ENCODE data around the gene LYSMD3.

- TF ChIP-seq CTCF (IDR thresholded peaks at IDR 0.05; ENCODE audit: low read depth, low read length, poor library complexity, severe bottlenecking): no peak
- no peak for TF ChIP-seq EZH2phosphoT487 (IDR thresholded peaks at IDR 0.05; ENCODE audit: borderline replicate concordance, low read length)
Measured at GRCh38 chr5:90477073-90477472, 52.3 kb downstream of the LYSMD3 start.

Measured in DOHH2 (cell line).